Fibroblast of lung (primary cell): Measurements from ENCODE around the gene NTSR2. TPM values are rescaled to one million over a fixed set of nuclear protein-coding genes. Genes with fewer than 3 reads are reported as not detected.

Source experiments
- DNase-seq, 2 donors: peaks; one replicate each; pipeline versions ENCODE4 v3.0.0 to v3.0.0-alpha.2; 2010; ENCODE audit warnings: low read depth in 2 of 2
- H2AFZ ChIP-seq: 2 replicates; pipeline ENCODE4 v1.5.1; 2012; ENCODE audit warnings: low read length, control low read depth, inconsistent platforms
- H3K27ac ChIP-seq: 2 replicates; pipeline ENCODE4 v1.5.1; 2011; ENCODE audit warnings: low read length, control low read depth; ENCODE audit not compliant: insufficient read depth
- H3K27me3 ChIP-seq: 2 replicates; pipeline ENCODE4 v1.5.1; 2011; ENCODE audit warnings: mild to moderate bottlenecking, low read length; ENCODE audit not compliant: control insufficient read depth, insufficient read depth
- H3K36me3 ChIP-seq: 2 replicates; pipeline ENCODE4 v1.5.1; 2011; ENCODE audit warnings: low read length; ENCODE audit not compliant: control insufficient read depth, insufficient read depth
- H3K4me1 ChIP-seq: 2 replicates; pipeline ENCODE4 v1.5.1; 2011; ENCODE audit warnings: low read length; ENCODE audit not compliant: control insufficient read depth, insufficient read depth; ENCODE audit errors: extremely low read depth
- H3K4me2 ChIP-seq: 2 replicates; pipeline ENCODE4 v1.5.1; 2011; ENCODE audit warnings: low read length, control low read depth; ENCODE audit not compliant: insufficient read depth; ENCODE audit errors: extremely low read depth
- H3K4me3 ChIP-seq, 4 experiments: fragments of 200-600 bp in 1 of 4; sonication (generic) in 1 of 4; replicated peaks in 1 of 4; 2 replicates each; pipeline ENCODE4 v1.5.1; 2011 to 2016; ENCODE audit warnings: low read length in 4 of 4, low read depth in 3 of 4, mild to moderate bottlenecking in 3 of 4, control low read depth in 2 of 4, inconsistent platforms in 1 of 4, mixed read lengths in 1 of 4; ENCODE audit not compliant: insufficient read depth in 1 of 4; ENCODE audit errors: control extremely low read depth in 1 of 4
- H3K79me2 ChIP-seq: 2 replicates; pipeline ENCODE4 v1.5.1; 2012; ENCODE audit warnings: mild to moderate bottlenecking, low read length, inconsistent platforms; ENCODE audit not compliant: control insufficient read depth, insufficient read depth
- H3K9ac ChIP-seq: 2 replicates; pipeline ENCODE4 v1.5.1; 2011; ENCODE audit warnings: mild to moderate bottlenecking, low read length, control low read depth; ENCODE audit not compliant: insufficient read depth
- H3K9me3 ChIP-seq: 2 replicates; pipeline ENCODE4 v1.5.1; 2012; ENCODE audit warnings: low read depth, low read length; ENCODE audit not compliant: control insufficient read depth, insufficient read depth
- H4K20me1 ChIP-seq: 2 replicates; pipeline ENCODE4 v1.5.1; 2011; ENCODE audit warnings: low read length; ENCODE audit not compliant: control insufficient read depth, insufficient read depth; ENCODE audit errors: extremely low read depth
- CTCF ChIP-seq, 2 donors: IDR thresholded peaks in 1 of 2; conservative IDR thresholded peaks in 1 of 2; 1 replicate in 1 of 2; 2 replicates in 1 of 2; pipeline ENCODE4 v1.5.1; 2011 to 2012; ENCODE audit warnings: low read length in 2 of 2, control low read depth in 1 of 2, inconsistent platforms in 1 of 2, low read depth in 1 of 2, mild to moderate bottlenecking in 1 of 2
- EZH2 ChIP-seq: IDR thresholded peaks from 2 replicates; pipeline ENCODE4 v1.5.1; 2012; ENCODE audit warnings: low read length, control low read depth, mild to moderate bottlenecking; ENCODE audit errors: missing control alignments
- polyA plus RNA-seq, 2 donors: library from polyadenylated mRNA; depleted of rRNA in 1 of 2; stranded (reverse) in 1 of 2; unstranded in 1 of 2; fragments of >200 nt; gene quantifications; 2 replicates each; pipeline ENCODE4 v1.2.1, GENCODE V29; 2011 to 2012; ENCODE audit warnings: missing spikeins in 1 of 2
- total RNA-seq: library from RNA; depleted of rRNA; stranded (reverse); fragments of >200 nt; gene quantifications from 2 replicates; pipeline ENCODE4 v1.2.1, GENCODE V29; 2014

The NTSR2 gene
- total and polyA plus RNA-seq, 2 donors (not counting 1 experiment from before 2014, with no cell fraction given), result not detected

- no peaks in the 10 kb centered on the region for H3K79me2 ChIP-seq
- H3K27me3 ChIP-seq, result no peaks in the 10 kb centered on the region
- no peaks in the 10 kb centered on the region for H4K20me1 ChIP-seq
- no peak for DNase-seq
- no peak overlapping the region for H3K4me3 ChIP-seq
- no peak overlapping the region for H3K9ac ChIP-seq
- no peaks in the 10 kb centered on the region for H3K36me3 ChIP-seq
- H2AFZ ChIP-seq, result no peak overlapping the region
- TF ChIP-seq CTCF (conservative IDR thresholded peaks at IDR 0.05 in 1 of 2, IDR thresholded peaks at IDR 0.05 in 1 of 2; ENCODE audit: low read depth in 1 of 2, low read length in 2 of 2), result no peak
- TF ChIP-seq EZH2, result no peak
- no peak overlapping the region for H3K4me2 ChIP-seq
- no peaks in the 10 kb centered on the region for H3K4me1 ChIP-seq
- H3K27ac ChIP-seq, result no peak overlapping the region
- no peaks in the 10 kb centered on the region for H3K9me3 ChIP-seq
These were observed 56.7 kb downstream of the NTSR2 start for GRCh38 chr2:11613297-11613696.

- no peaks in the 10 kb centered on the region for H3K36me3 ChIP-seq
- no peak for DNase-seq
These were observed 57.3 kb downstream of the NTSR2 start for GRCh38 chr2:11612553-11613215.

GRCh38 chr2:11611251-11611650, 58.7 kb downstream of the NTSR2 start:
- Histone ChIP-seq H3K4me1 (no peaks in the 10 kb centered on the region), H3K4me3 (no peak overlapping the region), H4K20me1 (no peaks in the 10 kb centered on the region), H2AFZ (no peak overlapping the region), H3K9ac (no peak overlapping the region), H3K36me3 (no peaks in the 10 kb centered on the region), H3K4me2 (no peak overlapping the region), H3K9me3 (no peaks in the 10 kb centered on the region), H3K27me3 (no peaks in the 10 kb centered on the region), H3K79me2 (no peaks in the 10 kb centered on the region), H3K27ac (no peak overlapping the region)
- DNase-seq, result no peak
- TF ChIP-seq EZH2 (no peak), CTCF (conservative IDR thresholded peaks at IDR 0.05 in 1 of 2, IDR thresholded peaks at IDR 0.05 in 1 of 2; ENCODE audit: low read depth in 1 of 2, low read length in 2 of 2) (no peak)

More at GRCh38 chr2:11612553-11613215, 57.3 kb downstream of the NTSR2 start:
- Histone ChIP-seq H3K4me3 (no peak overlapping the region), H2AFZ (no peak overlapping the region), H3K79me2 (no peaks in the 10 kb centered on the region), H3K27ac (no peak overlapping the region), H3K27me3 (no peaks in the 10 kb centered on the region), H3K4me1 (no peaks in the 10 kb centered on the region), H3K4me2 (no peak overlapping the region), H4K20me1 (no peaks in the 10 kb centered on the region), H3K9ac (no peak overlapping the region), H3K9me3 (no peaks in the 10 kb centered on the region)
- TF ChIP-seq EZH2 (no peak), CTCF (conservative IDR thresholded peaks at IDR 0.05 in 1 of 2, IDR thresholded peaks at IDR 0.05 in 1 of 2; ENCODE audit: low read depth in 1 of 2, low read length in 2 of 2) (no peak)
